Measurements from ENCODE around the gene UBASH3B.

UBASH3B gene

GRCh38 chr11:122634501-122634900 is 21.0 kb upstream of the UBASH3B start:
- DNase-seq (ENCODE audit: low read depth): no peak
- TF ChIP-seq CTCF (IDR thresholded peaks at IDR 0.05; ENCODE audit: control insufficient read depth, extremely low read depth, insufficient read depth): no peak
- no peak overlapping the region for H3K4me3 ChIP-seq (ENCODE audit: low read depth, low read length)

GRCh38 chr11:122637541-122637940 is 18.0 kb upstream of the UBASH3B start:
- TF ChIP-seq CTCF (IDR thresholded peaks at IDR 0.05; ENCODE audit: control insufficient read depth, extremely low read depth, insufficient read depth): no peak
- no peak overlapping the region for H3K4me3 ChIP-seq (ENCODE audit: low read depth, low read length)
- no peak for DNase-seq (ENCODE audit: low read depth)

- TF ChIP-seq CTCF (IDR thresholded peaks at IDR 0.05; ENCODE audit: control insufficient read depth, extremely low read depth, insufficient read depth): no peak
- no peak overlapping the region for H3K4me3 ChIP-seq (ENCODE audit: low read depth, low read length)
- DNase-seq (ENCODE audit: low read depth): no peak
These were observed 13.0 kb upstream of the UBASH3B start for GRCh38 chr11:122642472-122642922.

- H3K4me3 ChIP-seq (ENCODE audit: low read depth, low read length): no peak overlapping the region
- DNase-seq (ENCODE audit: low read depth): no peak
- no peak for TF ChIP-seq CTCF (IDR thresholded peaks at IDR 0.05; ENCODE audit: control insufficient read depth, extremely low read depth, insufficient read depth)
These were observed 12.6 kb upstream of the UBASH3B start for GRCh38 chr11:122642971-122643370.

GRCh38 chr11:122645847-122646246 is 9.7 kb upstream of the UBASH3B start:
- H3K4me3 ChIP-seq (ENCODE audit: low read depth, low read length): no peak overlapping the region
- TF ChIP-seq CTCF (IDR thresholded peaks at IDR 0.05; ENCODE audit: control insufficient read depth, extremely low read depth, insufficient read depth): no peak
- no peak for DNase-seq (ENCODE audit: low read depth)

- no peak overlapping the region for H3K4me3 ChIP-seq (ENCODE audit: low read depth, low read length)
- no peak for TF ChIP-seq CTCF (IDR thresholded peaks at IDR 0.05; ENCODE audit: control insufficient read depth, extremely low read depth, insufficient read depth)
- DNase-seq (ENCODE audit: low read depth): no peak
These were observed 8.8 kb upstream of the UBASH3B start for GRCh38 chr11:122646549-122647340.
